GM18861 (cell line): ENCODE results near the gene ICA1L.
"Not testable (repeated sequence)": the region's sequence is repeated elsewhere in the genome, so short reads cannot be mapped to it uniquely, and the experiment has no call there.

Experiments used
- ATAC-seq: cut with Tn5 transposase; IDR thresholded peaks from one replicate; pipeline ENCODE4 v1.9.1; 2021; ENCODE audit not compliant: unreplicated experiment

The ICA1L gene

GRCh38 chr2:202847693-202848524 is 23.7 kb downstream of the ICA1L start:
- ATAC-seq: peak; percentile 95

- ATAC-seq: no peak
These were observed 26.9 kb downstream of the ICA1L start for GRCh38 chr2:202844656-202845055.

- ATAC-seq: no peak
These were observed 28.9 kb downstream of the ICA1L start for GRCh38 chr2:202842690-202843089.

- no peak for ATAC-seq
These were observed 30.3 kb downstream of the ICA1L start for GRCh38 chr2:202841090-202841867.

- ATAC-seq: no peak
These were observed 40.0 kb downstream of the ICA1L start for GRCh38 chr2:202831242-202832220.

GRCh38 chr2:202824901-202825300 is 46.7 kb downstream of the ICA1L start:
- ATAC-seq: no peak

- ATAC-seq: no peak
These were observed 49.2 kb downstream of the ICA1L start for GRCh38 chr2:202822411-202822810.

GRCh38 chr2:202821206-202822160 is 50.1 kb downstream of the ICA1L start:
- ATAC-seq: no peak

- no peak for ATAC-seq
These were observed 53.2 kb downstream of the ICA1L start for GRCh38 chr2:202818321-202818720.

GRCh38 chr2:202817771-202818170 is 53.8 kb downstream of the ICA1L start:
- no peak for ATAC-seq

- no peak for ATAC-seq
These were observed 55.8 kb downstream of the ICA1L start for GRCh38 chr2:202815548-202816360.

- ATAC-seq: no peak
These were observed 57.3 kb downstream of the ICA1L start for GRCh38 chr2:202814226-202814625.

- no peak for ATAC-seq
These were observed 58.2 kb downstream of the ICA1L start for GRCh38 chr2:202813387-202813786.

- ATAC-seq: no peak
These were observed 62.8 kb downstream of the ICA1L start for GRCh38 chr2:202808754-202809153.

GRCh38 chr2:202807431-202808138 is 64.0 kb downstream of the ICA1L start:
- ATAC-seq: not testable (repeated sequence)

- ATAC-seq: not testable (repeated sequence)
These were observed 65.7 kb downstream of the ICA1L start for GRCh38 chr2:202805911-202806310.

- no peak for ATAC-seq
These were observed 73.6 kb downstream of the ICA1L start for GRCh38 chr2:202797944-202798343.

GRCh38 chr2:202790676-202791075 is 80.9 kb downstream of the ICA1L start:
- ATAC-seq: no peak
